GM18907 (cell line): ENCODE measurements around the gene FAM135A.
"Not testable (repeated sequence)": the region's sequence is repeated elsewhere in the genome, so short reads cannot be mapped to it uniquely, and the experiment has no call there.

Source experiments
- ATAC-seq: cut with Tn5 transposase; IDR thresholded peaks from one replicate; pipeline ENCODE4 v1.9.1; 2021; ENCODE audit warnings: mild to moderate bottlenecking, moderate library complexity; ENCODE audit not compliant: unreplicated experiment

Gene FAM135A

GRCh38 chr6:70456735-70457134 is 43.4 kb downstream of the FAM135A start:
- no peak for ATAC-seq

GRCh38 chr6:70459235-70459634 is 45.9 kb downstream of the FAM135A start:
- no peak for ATAC-seq

GRCh38 chr6:70459699-70460098 is 46.4 kb downstream of the FAM135A start:
- not testable (repeated sequence) for ATAC-seq

- no peak for ATAC-seq
Measured at GRCh38 chr6:70470016-70470415, 56.7 kb downstream of the FAM135A start.

DNA sequence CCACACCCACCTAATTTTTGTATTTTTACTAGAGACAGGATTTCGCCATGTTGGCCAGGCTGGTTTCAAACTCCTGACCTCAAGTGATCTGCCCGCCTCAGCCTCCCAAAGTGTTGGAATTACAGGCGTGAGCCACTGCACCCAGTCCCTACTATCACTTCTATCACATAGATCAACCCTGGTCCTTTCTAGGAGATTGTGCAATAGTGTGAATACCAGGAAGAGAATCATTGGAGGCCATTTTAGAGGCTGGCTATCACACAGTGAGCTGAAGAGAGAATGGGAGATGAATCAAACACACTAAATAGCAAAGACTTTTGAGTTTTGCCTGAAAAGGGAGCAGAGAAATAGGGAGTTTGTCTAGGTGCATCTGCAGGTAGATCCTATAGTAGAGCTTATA is 57.2 kb downstream of the FAM135A start:
- not testable (repeated sequence) for ATAC-seq

DNA sequence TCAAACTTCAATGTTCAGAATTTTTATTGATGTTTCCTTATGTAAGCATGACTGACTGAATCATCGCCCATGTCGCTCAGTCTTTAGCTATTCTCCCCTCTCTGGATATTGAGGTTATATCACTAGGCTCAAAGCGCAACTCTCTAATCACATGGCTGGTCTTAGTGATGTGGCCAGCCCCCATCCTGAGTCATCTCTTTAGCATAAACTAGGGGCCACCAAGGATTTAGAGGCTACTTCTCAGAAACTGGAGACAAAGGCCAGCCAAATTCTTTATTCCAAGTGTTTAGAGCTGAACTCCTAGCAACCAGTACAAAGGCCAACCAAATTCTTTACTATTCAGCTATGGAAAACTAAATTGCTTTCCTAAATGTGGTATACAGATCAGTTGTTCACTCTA is 61.4 kb downstream of the FAM135A start:
- ATAC-seq, result no peak

GRCh38 chr6:70479236-70479635 is 65.9 kb downstream of the FAM135A start:
- no peak for ATAC-seq

GRCh38 chr6:70486638-70487037 is 73.3 kb downstream of the FAM135A start:
- ATAC-seq, result not testable (repeated sequence)

DNA sequence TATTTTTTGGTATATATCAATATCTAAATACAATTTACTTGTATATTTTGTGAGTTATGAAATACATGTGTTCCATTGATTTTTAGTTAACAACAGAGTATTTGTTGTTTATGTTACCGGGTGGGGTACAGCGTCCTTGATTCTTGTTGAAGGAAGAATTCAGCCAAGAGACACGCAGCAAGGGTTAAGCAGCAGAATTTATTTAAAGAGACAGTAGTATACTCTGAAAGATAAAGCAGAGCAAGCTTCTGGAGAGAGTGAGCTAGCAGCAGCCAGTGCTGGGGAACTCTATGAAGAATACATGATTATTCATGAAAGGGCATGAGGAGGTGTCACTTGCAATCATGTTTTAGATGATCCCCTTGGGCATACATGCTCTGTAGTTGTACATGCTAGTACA is 76.1 kb downstream of the FAM135A start:
- ATAC-seq, result no peak

DNA sequence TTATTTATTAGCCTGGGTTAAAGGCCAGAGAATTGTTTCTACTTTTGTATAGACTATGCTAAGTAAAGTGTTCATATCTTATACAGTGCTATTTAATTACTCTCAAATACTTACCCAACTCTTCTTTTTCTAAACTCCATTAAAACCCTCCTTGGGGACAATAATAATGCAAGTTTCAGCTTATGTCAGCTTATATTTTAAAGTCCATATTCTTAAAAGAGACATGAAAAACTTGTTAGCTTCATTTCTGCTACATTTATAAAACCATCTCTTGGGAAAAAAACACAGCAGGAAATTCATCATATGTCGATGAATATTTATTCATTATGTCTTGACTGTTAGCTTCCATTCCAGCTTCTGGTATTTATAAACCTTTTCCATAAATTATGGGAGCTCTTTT is 81.5 kb downstream of the FAM135A start:
- no peak for ATAC-seq

- ATAC-seq, result not testable (repeated sequence)
Measured at GRCh38 chr6:70495790-70496189, 82.5 kb downstream of the FAM135A start.

- no peak for ATAC-seq
Measured at GRCh38 chr6:70502484-70502883, 89.2 kb downstream of the FAM135A start.

DNA sequence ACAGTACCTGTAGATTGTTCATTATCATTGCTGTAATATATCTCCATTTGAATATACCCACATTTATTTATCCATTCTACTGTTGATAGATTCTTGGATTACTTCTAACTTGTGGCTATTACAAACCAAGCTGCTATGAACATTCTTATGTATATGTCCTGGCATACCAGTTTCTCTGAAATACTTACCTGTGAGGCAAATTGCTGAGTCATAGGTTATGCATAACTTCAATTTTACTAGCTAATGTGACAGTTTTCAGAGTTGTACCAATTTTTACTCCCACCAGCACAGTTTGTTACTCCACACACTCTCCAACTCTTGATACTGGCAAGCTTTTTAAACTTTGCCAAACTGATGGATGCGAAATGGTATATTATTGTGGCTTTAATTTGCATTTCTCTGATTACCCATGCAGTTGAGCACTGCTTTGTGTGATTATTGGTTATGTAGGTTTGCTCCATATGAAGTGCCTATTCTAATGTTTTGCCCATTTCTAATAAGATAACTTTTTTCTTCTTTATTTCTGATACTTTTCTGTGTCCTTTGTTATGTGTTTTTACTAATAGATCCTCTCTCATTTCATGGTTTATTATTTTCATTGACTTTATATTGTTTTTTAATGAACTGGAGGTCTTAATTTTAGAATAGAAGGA is 90.6 kb downstream of the FAM135A start:
- ATAC-seq, result no peak

GRCh38 chr6:70506321-70506720 is 93.0 kb downstream of the FAM135A start:
- ATAC-seq, result no peak

DNA sequence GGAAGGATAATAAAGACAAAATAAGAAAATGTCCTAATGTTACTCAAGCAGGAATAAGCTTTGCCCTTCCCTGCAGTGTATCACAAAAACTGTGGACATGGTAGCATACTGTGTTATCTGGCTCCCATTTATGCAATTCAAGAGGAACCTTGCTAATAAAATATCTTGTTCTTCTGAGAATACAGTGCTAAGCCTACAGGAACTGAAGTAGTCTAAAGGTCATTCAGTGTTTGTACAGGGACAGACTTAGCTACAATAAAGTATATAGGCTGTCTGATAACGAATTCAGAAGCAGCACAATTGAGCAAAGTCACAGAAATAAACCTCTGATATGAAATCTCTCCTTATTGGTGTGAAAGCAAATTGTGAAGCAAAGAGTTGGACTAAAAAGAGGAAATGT is 93.9 kb downstream of the FAM135A start:
- ATAC-seq, result no peak

DNA sequence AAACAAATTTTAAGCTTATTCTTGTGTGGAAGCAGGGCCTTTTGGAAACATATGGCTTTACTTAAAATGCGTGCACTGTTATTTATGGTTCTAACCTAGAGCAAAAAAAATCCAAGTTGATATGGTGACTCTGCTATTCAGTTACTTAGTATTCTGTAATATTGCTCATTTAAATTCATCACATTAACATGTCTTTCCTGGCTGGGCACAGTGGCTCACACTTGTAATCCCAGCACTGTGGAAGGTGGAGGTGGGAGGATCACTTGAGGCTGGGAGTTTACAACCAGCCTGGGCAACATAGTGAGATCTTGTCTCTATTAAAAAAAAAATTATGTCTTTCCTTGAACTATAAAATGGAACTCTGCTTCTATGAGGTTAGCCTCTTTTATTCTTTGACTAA is 95.6 kb downstream of the FAM135A start:
- no peak for ATAC-seq

- no peak for ATAC-seq
Measured at GRCh38 chr6:70510600-70510999, 97.3 kb downstream of the FAM135A start.

DNA sequence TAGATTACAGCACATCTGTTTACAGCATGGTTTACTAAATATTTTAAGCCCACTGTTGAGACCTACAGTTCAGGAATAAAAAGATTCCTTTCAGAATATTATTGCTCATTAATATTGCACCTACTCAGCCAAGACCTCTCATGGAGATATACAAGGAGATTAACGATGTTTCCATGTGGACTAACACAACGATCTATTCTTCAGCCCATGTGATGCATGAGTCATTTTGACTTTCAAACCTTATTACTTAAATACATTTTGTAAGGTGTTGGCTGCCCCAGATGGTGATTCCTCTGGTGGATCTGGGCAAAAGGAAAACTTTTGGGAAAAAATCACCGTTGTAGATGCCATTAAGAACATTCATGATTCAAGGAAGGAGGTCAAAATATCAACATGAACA is 105.4 kb downstream of the FAM135A start:
- no peak for ATAC-seq

GRCh38 chr6:70520575-70520974 is 107.3 kb downstream of the FAM135A start:
- no peak for ATAC-seq

DNA sequence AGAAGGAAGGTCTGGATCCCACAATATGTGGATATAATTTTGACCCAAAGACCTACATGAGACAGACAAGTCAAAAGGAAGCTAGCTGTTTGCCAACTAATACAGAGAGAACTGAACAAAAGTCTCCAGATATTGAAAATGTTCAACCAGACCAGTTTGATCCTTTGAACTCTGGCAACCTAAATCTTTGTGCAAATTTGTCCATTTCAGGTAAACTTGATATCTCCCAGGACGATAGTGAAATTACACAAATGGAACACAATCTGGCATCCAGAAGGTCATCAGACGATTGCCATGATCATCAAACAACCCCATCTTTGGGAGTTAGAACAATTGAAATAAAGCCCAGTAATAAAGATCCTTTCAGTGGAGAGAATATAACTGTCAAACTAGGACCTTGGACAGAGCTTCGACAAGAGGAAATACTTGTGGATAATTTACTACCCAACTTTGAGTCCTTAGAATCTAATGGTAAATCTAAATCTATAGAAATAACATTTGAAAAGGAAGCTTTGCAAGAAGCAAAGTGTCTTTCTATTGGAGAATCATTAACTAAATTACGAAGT is 111.5 kb downstream of the FAM135A start:
- ATAC-seq, result no peak

- no peak for ATAC-seq
Measured at GRCh38 chr6:70527071-70527737, 113.9 kb downstream of the FAM135A start.

GRCh38 chr6:70530023-70530422 is 116.7 kb downstream of the FAM135A start:
- no peak for ATAC-seq
